ENCODE results near the gene TTC23L.

TTC23L gene

DNA sequence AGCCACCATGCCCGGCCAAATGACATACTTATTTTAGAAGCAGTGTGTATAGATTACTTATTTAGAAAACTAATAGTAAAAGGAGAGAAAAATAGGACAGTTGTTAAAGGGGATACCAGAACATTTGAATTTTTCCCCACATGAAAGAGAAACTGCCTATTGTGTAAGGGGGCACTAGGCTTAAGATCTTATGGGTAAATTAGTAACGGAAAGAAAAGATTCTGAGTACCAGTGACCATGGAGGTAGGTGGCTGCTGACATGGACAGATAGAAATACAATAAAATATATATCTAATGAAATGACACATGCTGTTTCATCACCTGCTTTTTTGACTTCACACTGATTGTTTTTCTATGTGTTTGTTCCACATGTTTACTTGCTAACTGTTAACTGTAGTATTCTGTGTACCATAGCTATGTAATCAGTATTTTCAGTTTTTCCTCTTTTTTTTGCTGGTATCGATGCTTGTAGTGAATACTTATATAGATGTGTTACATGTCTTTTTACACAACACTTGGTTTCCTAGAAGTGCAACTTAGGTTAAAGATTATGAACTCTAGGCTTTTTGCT is 87.4 kb downstream of the TTC23L start:
- no peak for DNase-seq

- DNase-seq: no peak
Observed at GRCh38 chr5:34927785-34928184, 88.8 kb downstream of the TTC23L start.

GRCh38 chr5:34928267-34928666 is 89.3 kb downstream of the TTC23L start:
- DNase-seq: no peak

GRCh38 chr5:34929134-34929719 is 90.3 kb downstream of the TTC23L start, which contains the start of gene DNAJC21:
TSS of gene DNAJC21 (plus strand) at chr5:34929559. CDS start at chr5:34929820, 261 bp downstream.
- DNase-seq: peak; percentile 98

GRCh38 chr5:34929720-34930461 is 90.9 kb downstream of the TTC23L start:
- peak; percentile 85 to 86 for DNase-seq

- DNase-seq: no peak
Observed at GRCh38 chr5:34930462-34930844, 91.5 kb downstream of the TTC23L start.

DNA sequence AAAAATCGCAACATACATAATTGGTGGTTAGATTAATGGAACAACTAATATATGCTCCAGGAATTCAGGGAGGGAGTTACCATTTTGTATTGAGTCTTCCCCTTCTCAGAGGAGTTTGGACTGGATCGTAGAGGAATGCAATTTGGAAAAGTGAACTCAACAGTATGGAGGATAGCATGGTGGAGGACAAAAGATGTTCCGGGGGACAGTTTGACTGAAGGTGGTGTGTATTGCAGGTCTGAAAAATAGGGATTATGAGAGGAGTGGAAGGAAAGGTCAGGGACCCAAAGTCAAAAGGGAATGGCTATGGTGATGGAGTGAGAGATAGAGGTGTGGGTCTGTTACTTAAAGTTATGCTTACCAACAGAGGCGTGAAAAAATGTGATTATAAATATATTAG is 91.9 kb downstream of the TTC23L start:
- DNase-seq: no peak

- no peak for DNase-seq
Observed at GRCh38 chr5:34932947-34933346, 94.0 kb downstream of the TTC23L start.

- no peak for DNase-seq
Observed at GRCh38 chr5:34941936-34942335, 103.0 kb downstream of the TTC23L start.

DNA sequence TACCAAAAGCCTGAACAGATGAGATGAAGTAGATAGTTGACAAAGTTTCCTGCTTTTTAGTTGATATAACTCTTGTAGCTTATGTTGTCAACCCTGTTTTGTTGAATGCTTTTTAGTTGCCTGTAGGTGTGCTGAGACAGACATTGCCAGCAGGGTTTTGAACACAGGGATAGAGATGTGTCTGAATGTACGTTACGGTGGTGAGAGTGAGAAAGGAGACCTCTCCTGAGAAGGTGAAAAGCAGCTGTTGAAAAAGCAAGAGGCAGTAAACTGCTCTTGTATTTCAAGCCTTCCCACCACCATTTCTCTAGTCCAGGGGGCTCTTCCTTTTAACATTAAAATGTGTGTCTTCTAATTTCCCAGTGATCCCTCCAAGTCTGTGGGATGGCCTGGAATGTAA is 105.1 kb downstream of the TTC23L start:
- no peak for DNase-seq

DNA sequence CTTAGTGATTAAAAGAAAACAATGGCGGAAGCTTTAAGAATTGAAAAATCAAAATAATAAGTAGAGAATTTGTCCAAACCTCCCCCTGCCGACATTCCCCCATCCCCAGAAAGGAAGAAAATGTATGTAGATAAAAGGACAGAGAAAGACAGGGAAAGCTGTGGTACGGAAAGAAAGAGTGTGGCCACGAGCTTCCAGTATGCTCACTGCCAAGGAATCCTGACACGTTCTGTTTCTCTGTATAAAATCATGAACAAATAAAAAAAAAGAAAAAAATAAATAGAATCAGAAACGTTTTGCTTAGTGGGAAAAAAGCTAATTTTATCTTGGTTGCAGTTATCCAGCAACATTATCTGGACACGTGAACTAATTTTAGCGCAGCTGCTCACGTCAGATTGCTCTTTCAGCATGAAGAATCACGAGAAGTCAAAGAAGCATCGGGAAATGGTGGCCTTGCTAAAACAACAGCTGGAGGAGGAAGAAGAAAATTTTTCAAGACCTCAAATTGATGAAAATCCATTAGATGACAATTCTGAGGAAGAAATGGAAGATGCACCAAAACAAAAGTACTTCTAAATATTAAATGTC is 105.6 kb downstream of the TTC23L start:
- DNase-seq: no peak
